Stimulated activated CD8-positive, alpha-beta memory T cell treated with anti-CD3 and anti-CD28 coated beads, Interleukin-15, amount 100 ng/mL, for 24 hours (primary cell): ENCODE measurements around the gene BACH2.
"Not testable (repeated sequence)": the region's sequence is repeated elsewhere in the genome, so short reads cannot be mapped to it uniquely, and the experiment has no call there.

Experiments used
- DNase-seq: peaks from one replicate; pipeline ENCODE4 v3.0.0-alpha.2; 2020; ENCODE audit warnings: low read depth

The BACH2 gene

DNA sequence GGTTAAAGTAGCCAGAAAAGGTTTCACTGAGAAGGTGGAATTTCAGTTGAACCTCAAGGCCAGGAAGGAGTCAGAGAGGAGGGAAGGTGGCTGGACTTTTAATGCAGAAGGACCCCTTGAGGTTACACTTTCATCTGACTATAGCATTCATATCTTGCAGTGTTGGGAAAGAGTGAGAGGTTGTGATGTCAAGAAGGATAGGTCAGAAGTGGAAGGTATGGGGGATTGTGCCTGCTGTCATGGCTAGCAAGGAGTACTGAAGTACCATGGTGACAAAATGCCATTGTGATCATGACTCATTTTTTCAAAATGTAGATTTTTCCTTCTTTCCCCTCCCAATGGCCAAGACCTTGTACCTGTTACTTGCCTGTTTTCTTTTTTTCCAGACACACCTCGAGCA is 5.2 kb upstream of the BACH2 start:
- DNase-seq, result no peak

GRCh38 chr6:90298459-90299053 is 1.9 kb upstream of the BACH2 start:
- no peak for DNase-seq

DNA sequence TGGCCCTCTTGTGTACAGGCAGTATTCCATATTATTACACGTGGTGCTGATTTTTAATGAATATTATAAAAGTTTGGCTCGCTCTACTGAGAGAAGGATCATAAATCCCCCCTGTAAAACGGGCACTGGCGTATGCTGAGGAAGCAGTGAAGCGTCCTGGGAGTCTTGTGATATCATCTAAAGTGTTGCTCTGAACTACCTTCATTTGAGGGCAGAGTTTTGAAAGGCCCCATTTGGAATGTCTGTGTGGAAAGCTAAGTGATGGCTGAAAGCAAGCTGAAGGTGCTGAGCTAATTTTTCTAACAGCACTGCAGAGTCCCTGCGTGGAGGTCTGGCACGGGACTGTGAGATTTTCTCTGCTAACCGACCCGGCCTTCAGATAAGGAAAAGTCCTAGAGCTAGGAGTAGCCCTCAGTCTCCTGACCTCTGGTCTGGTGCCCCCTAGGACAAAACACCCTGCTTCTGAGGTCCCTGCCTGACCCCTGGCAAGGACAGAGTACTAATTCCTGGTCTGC is 1.3 kb upstream of the BACH2 start:
- DNase-seq, result no peak

DNA sequence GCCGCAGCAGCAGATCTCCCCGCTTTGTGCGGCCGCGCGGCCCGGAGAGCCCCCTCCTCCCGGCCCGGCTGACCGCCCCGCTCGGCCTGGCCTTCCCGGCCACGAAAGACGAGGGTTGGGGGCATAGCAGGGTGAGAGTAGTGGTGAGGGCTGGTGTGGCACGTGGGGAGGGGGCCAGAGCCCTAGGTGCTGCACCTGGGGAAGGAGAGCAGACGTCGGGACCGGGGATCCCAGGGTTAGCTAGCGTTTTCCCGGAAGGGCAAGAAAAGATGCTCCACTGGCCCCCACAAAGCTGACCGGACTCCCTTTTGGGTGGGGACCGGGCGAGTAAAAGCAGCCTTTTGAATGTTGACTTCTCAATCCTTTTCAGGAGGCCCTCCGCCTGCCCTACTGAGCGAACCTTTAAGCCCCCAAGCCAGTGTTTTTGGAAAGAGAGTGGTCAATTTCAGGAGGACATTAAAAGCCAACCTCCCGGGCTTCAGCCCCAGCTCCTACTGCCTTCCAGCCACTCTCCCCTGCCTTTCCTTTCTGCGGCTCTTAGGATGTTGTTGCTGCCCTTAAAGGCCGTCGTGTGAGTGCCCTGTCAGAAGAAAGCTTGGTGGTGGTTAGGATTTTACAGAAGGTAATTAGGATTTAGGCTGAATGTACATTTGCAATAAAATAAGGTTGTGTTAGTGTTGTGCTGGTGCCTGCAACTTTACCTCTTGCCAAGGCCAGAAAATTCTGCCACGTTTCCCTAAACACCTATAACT is 648 bp upstream of the BACH2 start:
- DNase-seq, result no peak

DNA sequence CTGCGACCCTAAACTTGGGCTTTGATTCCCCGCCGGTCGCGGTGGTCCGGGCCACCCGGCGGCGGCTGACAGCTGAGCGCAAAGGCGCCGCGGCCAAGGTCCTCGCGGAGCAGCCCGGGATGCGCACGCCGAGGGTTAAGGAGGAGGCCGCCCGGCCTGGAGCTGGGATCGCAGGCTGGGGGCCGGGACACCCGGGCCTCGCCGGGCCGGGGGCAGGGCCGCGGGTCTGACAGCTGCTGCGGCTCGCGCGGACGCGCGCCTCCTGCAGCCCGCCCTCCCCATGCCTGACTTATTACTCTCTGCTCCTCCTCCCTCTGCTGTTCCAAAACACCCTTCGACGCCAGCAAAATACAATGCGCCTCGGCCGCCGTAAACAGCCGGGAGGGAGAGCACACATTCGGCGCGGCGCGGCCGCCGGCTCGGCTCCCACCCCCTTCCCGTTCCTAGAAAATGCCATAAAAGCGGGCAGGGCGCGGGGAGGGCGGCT is 746 bp downstream of the BACH2 start:
- DNase-seq, result peak; percentile 29

GRCh38 chr6:90294989-90295853 is 1.4 kb downstream of the BACH2 start:
- peak; percentile 66 for DNase-seq

GRCh38 chr6:90294614-90294988 is 2.0 kb downstream of the BACH2 start:
- DNase-seq, result no peak

GRCh38 chr6:90294008-90294511 is 2.6 kb downstream of the BACH2 start:
- no peak for DNase-seq

- DNase-seq, result no peak
These were observed 3.2 kb downstream of the BACH2 start for GRCh38 chr6:90293319-90293953.

DNA sequence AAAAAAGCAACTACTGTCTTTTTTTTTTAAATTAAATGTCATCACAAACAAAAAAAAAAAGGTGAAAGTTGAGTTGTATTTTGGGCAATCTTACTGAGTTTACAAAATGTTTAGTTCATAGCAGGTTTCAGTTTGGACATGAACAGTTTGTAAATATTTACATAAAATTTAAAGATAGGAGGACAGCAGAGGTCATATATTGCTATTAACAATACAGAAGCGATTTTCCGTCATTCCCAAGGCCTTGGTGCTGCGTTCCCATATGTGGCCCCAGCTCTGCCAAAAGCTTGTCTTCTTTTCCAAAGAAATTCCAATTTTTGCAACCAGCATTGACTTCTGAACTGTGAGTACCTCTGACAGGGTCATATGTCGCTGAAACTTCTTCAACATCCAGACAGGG is 5.1 kb downstream of the BACH2 start:
- DNase-seq, result no peak

DNA sequence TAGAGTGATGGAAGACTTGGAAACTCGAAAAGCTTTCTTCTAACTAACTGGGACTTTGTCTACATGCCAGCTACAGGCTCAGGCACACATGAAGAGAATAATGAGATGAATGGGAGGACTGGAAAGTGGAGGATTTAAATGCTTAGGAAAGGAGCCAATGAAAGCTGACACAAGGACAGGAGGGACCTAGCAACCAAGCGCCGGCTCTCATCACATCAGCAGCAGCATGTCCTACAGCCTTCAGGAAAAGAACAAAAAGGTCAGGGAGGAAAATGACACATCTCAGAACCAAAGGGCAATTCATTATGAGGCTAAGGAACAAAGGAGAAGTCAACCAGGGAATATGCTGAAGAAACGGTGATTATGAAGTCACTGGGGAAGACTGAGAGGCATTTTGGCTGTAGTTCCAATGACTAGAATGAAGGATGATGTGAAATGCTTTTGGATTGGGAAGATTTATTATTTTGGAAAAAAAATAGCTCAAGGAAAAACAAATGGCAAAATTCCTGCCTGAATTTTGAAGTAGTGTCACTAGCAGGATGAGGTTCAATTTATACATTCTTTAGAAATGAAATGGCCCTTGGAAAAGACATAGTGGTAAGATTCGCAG is 5.7 kb downstream of the BACH2 start:
- no peak for DNase-seq

- DNase-seq, result no peak
These were observed 6.7 kb downstream of the BACH2 start for GRCh38 chr6:90289902-90290301.

- DNase-seq, result no peak
These were observed 8.2 kb downstream of the BACH2 start for GRCh38 chr6:90288404-90288803.

- DNase-seq, result no peak
These were observed 9.7 kb downstream of the BACH2 start for GRCh38 chr6:90286884-90287488.

GRCh38 chr6:90285611-90286381 is 10.8 kb downstream of the BACH2 start:
- DNase-seq, result no peak

DNA sequence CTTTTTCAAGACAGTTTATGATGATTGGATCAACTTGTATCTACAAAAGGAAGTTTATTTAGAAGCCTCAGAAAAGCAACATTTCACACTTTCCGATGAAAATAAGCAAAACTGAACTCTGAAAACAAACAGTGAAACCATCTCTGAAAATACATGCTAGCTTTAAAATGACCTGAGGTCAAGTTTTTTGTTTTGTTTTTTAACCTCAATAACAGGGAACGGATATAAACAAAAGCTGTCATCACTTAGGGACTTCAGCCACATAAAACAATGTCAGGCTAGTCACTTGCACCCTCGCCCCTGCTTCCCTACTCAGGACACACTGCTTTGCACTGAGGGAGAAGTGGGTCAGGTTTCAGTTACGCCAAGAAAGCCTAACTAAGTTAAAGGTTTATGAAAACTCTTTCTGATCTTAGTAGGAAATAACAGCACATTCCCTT is 11.6 kb downstream of the BACH2 start:
- DNase-seq, result no peak

DNA sequence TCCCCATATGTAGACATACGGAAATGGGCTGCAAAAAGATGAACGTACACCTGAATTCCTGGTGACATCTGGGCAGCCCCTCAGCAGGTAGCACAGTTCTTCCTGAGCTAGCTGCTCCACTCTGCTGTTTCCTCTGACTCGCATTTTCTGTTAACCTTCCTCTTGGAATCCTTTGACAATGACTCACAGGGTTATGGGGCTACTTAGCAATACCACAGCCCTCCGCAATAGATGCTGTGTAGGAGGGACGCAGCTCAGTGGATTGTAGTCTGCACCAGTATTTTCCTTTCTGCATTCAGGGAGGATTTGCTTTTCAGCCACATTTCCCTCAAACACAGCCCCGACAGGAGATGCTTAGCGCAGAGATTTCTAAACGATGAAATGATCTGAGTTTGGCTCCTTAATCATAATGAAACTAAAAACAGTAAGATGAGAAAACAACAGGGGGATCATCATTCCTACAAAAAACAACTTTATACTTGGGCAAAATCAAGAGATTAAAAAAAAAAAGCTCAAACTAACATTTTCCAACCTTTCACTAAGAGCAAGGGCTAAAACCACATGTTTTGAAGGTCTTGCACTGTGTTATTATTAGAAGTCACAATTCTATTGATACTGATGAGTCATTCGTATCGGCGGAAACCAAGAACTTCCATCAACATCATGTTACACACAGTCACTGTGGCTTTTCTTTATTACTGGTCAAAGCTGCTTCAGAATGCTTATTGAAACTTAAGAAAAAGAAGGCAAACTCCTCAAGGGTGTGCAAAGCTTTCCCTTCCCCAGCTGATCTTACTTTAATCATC is 12.2 kb downstream of the BACH2 start:
- DNase-seq, result no peak

DNA sequence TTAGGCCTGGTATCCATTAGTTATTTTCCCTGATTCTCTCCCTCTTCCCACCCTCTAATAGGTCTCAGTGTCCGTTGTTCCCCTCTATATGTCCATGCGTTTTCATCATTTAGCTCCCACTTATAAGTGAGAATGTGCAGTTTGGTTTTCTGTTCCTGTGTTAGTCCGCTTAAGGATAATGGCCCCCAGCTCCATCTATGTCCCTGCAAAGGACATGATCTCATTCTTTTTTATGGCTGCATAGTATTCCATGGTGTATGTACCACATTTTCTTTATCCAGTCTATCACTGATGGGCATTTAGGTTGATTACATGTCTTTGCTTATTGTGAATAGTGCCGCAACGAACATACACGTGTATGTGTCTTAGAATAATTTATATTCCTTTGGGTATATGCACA is 14.4 kb downstream of the BACH2 start:
- DNase-seq, result not testable (repeated sequence)

- no peak for DNase-seq
These were observed 18.5 kb downstream of the BACH2 start for GRCh38 chr6:90278129-90278528.
